HG02870 (cell line): Measurements from ENCODE around the gene IMPA2.
"Not testable (repeated sequence)": the region's sequence is repeated elsewhere in the genome, so short reads cannot be mapped to it uniquely, and the experiment has no call there.

Experiments used
- ATAC-seq: cut with Tn5 transposase; IDR thresholded peaks from one replicate; pipeline ENCODE4 v1.9.1; 2021; ENCODE audit warnings: mild to moderate bottlenecking, moderate library complexity; ENCODE audit not compliant: unreplicated experiment

The IMPA2 gene

GRCh38 chr18:12027046-12027445 is 45.7 kb downstream of the IMPA2 start:
- no peak for ATAC-seq

GRCh38 chr18:12027480-12027879 is 46.2 kb downstream of the IMPA2 start:
- ATAC-seq: no peak

DNA sequence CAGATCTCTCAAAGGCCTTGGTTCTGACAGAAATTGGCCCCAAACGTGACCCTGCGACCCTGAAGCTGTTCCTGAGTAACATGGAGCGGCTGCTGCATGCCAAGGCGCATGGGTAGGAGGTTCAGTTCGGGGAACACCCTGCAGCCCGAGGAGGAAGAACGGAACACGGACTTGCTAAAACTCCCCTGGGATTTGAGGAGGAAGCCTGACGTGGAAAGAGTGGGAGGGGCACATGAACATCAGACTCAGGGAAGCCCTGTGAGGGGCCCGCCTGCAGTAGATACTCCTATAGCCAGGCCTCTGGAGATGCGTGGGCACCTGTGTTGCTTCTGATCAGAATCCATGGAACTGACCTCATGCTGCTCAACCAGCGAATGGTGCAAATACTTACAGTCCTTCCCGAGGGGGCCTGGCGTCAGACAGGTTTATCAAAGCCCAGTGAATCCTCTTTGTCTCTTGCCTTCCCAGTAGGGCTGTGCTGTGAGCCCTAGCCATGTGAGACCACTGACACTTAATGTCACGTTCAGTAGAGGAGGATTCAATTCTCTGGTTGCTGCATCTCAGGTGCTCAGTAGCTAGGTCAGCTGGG is 46.8 kb downstream of the IMPA2 start:
- no peak for ATAC-seq

DNA sequence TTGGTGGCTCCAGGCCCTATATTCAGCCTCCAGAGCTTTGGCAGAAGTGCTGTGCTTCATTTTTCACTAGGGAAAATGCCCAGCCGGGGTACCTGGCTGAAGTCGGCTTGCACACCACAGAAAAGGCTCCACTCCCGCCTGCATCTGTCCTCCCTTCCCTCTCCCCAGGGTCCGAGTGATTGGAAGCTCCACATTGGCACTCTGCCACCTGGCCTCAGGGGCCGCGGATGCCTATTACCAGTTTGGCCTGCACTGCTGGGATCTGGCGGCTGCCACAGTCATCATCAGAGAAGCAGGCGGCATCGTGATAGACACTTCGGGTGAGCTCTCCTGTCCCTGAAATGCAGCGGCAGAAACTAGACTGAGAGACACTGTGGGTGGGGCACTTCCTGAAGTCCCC is 47.4 kb downstream of the IMPA2 start:
- no peak for ATAC-seq

DNA sequence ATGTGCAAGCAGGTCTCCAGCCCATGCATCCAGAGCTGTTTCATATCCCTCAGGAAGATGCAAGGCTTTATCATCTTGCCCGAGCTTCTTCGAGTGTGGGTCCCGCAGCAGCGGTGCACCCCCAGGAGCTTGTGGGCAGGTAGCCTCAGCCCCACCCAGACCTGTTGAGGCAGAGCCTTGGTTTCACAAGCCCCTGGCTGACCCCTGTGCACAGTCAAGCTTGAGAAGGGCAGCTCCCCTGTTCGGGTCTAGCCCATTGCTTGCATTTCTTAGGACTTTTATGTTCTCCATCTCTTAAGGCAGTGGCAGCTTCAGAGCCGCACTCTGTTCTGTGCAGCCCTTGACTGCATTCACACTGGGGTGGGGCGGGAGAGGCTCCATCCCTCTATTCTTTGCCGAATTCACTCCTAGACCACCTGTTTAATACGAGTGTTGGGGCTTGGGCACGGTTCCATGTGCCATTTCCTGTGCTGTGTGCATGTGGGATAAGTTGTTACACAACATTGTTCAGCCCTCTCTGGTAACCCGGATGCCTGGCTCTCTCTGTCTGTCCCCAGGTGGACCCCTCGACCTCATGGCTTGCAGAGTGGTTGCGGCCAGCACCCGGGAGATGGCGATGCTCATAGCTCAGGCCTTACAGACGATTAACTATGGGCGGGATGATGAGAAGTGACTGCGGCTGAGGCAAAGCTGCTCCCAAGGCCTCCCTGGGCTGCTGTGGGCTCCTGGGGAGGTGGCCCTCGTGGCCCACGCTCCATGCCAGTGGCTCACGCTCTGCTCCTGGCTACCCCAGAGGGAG is 48.7 kb downstream of the IMPA2 start:
- ATAC-seq: no peak

GRCh38 chr18:12030670-12031069 is 49.4 kb downstream of the IMPA2 start:
- no peak for ATAC-seq

- no peak for ATAC-seq
Observed at GRCh38 chr18:12031181-12031580, 49.9 kb downstream of the IMPA2 start.

DNA sequence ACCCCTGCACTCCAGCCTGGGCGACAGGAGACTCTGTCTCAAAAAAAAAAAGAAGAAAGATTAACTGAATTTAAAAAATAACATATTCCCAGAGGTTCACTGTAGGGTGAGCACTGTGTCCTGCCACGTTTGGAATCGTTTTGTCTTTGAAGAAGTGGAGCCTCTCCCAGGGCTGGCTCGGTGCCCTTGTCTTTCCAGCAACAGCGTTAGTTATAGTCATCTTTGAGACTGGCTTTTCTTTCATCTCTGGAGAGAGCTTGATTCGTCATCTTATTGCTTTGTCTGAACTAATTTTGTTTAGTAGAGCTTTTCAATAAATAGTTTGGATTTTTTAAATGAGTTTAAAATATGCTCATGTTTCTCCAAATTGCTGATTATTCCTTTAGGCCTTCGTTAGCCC is 50.5 kb downstream of the IMPA2 start:
- no peak for ATAC-seq

GRCh38 chr18:12032786-12033642 is 51.7 kb downstream of the IMPA2 start:
- ATAC-seq: no peak

GRCh38 chr18:12033643-12034025 is 52.3 kb downstream of the IMPA2 start:
- ATAC-seq: no peak

GRCh38 chr18:12034241-12035100 is 53.2 kb downstream of the IMPA2 start:
- ATAC-seq: no peak

DNA sequence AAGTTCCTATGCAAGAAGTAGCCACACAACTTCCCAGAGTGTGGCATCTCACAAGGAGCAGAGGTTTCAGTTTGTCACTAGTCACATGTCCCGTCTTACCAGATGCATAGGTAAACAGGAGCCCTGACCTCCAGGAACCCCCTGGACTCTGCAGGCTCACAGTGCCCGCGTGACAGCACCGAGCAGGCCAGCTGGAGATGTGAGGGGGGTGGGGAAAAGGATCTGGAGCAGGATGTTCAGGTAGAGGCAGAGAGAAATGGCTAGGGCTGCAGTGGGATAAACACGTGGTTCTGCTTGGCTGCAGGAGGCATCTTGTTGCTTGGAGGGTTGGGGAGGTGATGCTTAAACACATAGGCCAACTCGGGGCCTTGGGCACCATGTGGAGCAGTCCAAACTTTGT is 54.2 kb downstream of the IMPA2 start:
- no peak for ATAC-seq

- no peak for ATAC-seq
Observed at GRCh38 chr18:12036201-12036751, 55.0 kb downstream of the IMPA2 start.

DNA sequence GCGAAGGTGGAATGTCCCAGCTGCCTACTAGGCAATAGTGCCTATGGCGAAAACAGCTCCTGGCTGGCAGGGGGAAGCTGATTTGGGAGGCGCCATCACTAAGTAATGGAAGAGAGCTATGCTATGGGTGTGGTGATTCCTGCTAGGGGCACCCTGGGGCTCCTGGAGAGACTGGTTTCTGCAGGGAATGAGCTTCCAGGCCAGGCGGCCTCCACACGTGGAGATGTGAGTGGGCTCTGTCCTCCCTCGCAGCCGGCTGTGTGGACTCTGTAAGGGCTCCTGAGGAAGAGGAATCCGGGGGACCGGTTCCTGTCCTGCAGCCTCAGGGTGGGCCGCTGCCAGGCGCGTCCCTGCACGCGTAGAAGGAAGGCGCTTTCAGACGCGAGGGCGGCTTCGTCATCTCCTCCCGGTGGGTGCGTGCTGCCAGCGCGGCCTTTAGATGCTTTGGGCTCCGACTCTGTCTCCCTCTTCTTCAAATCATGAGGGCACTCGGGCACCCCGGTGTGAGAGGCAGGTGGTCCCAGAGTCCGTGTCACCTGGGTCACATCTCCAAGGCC is 56.9 kb downstream of the IMPA2 start:
- ATAC-seq: no peak

DNA sequence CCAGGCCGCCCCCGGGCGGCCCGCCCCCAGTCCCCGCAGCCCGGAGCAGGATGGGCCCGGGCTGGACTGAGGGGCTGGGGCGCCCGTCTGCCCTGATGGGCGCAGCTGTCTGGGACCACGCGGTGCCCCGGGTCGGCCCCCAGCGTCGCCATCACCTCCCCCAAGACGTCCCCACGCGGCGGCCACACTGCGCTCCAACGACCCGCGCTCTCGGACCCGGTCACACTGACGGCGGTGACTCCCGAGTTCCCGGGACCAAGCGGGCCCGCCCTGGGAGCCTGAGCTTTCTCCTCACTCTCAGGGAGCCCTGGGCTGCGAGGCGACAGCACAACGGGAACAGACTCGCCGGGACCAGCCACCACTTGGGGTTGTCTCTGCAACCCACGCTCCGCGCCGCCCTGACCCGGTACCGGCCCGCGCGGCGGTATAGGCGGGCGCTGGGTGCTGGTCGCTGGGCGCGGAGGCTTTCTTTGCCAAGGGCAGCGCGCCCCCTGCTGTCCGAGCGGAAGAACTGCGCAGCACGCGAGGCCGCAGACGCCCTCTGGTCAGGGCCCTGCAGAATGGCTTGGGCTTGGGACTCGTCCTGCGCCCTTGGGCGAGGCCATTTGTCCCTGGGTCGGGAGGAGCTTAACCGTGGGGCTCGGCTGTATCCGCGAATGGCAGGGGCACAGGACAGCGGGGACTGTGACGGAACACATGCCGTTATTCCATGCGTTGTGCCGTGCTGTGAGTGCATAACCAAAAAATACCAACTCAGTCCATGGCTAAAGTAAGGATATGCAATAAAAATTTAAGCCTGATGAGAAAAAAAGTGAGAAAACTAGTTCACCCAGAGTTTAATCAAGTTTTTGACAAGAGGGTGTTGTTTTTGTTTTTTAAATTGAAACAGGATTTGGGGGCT is 57.6 kb downstream of the IMPA2 start:
- ATAC-seq: no peak

DNA sequence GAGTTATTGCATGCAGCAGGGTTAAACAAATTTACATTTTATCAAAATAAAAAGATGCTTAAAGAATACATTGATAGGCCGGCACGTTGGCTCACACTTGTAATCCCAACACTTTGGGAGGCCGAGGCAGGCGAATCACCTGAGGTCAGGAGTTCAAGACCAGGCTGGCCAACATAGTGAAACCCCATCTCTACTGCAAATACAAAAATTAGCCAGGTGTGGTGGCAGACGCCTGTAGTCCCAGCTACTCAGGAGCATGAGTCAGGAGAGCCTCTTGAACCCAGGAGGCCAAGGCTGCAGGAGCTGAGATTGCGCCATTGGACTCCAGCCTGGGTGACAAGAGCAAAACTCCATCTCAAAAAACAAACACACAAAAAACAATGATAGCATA is 58.2 kb downstream of the IMPA2 start:
- not testable (repeated sequence) for ATAC-seq

DNA sequence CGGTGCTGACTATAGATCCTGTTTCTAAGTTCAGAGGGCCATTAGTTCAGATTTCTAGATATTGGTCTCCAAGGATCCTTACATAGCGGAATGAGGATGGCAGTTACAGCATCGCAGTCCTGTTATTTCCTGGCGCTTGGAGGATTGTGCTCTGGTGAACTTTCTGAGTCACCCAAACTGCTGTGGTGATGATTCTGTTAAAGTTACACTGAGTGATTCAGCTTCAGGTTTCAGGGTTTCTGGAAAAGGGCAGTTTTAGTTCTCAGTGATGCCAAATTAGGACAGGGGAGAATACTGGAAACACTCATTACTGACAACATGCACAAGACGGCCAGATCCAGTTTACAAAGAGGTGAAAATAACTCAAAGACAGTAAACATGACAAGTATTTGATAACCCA is 60.3 kb downstream of the IMPA2 start:
- no peak for ATAC-seq

- no peak for ATAC-seq
Observed at GRCh38 chr18:12043811-12044210, 62.5 kb downstream of the IMPA2 start.

- ATAC-seq: no peak
Observed at GRCh38 chr18:12044591-12044990, 63.3 kb downstream of the IMPA2 start.
